ENCODE data around the gene PLAAT5.

PLAAT5 gene

GRCh38 chr11:63504054-63504453 lies 13.1 kb upstream of the PLAAT5 start:
- Histone ChIP-seq H3K4me1 (peaks cover 0 to 10% (median 5%) of the 10 kb centered on the region in 4 donors), H3K36me3 (no peaks in the 10 kb centered on the region), H3K9me3 (peaks cover 0 to 15% (median 6%) of the 10 kb centered on the region in 3 donors), H3K4me3 (no peak overlapping the region), H3K27ac (no peak overlapping the region), H3K27me3 (no peaks in the 10 kb centered on the region)
- intact Hi-C loops (cut with DNase I; ENCODE audit: low total_unique reads): no loop called here
- no peak for TF ChIP-seq CTCF (IDR thresholded peaks at IDR 0.05)
- DNase-seq: no peak

GRCh38 chr11:63503492-63503891 lies 12.5 kb upstream of the PLAAT5 start:
- Histone ChIP-seq H3K36me3 (no peaks in the 10 kb centered on the region), H3K4me3 (no peak overlapping the region), H3K27ac (no peak overlapping the region)

GRCh38 chr11:63502252-63502820 lies 11.4 kb upstream of the PLAAT5 start:
- H3K4me3 ChIP-seq: no peak overlapping the region
- H3K36me3 ChIP-seq: no peaks in the 10 kb centered on the region
- intact Hi-C loops (cut with DNase I; ENCODE audit: low total_unique reads): no loop called here
- peaks cover 0 to 10% (median 5%) of the 10 kb centered on the region in 4 donors for H3K4me1 ChIP-seq
- H3K27me3 ChIP-seq: no peaks in the 10 kb centered on the region
- no peak for DNase-seq
- TF ChIP-seq CTCF (IDR thresholded peaks at IDR 0.05): no peak
- no peak overlapping the region for H3K27ac ChIP-seq
- peaks cover 0 to 15% (median 6%) of the 10 kb centered on the region in 3 donors for H3K9me3 ChIP-seq

More at GRCh38 chr11:63503492-63503891, 12.5 kb upstream of the PLAAT5 start:
- TF ChIP-seq CTCF (IDR thresholded peaks at IDR 0.05): no peak
- H3K4me1 ChIP-seq: peaks cover 0 to 10% (median 5%) of the 10 kb centered on the region in 4 donors
- H3K27me3 ChIP-seq: no peaks in the 10 kb centered on the region
- no peak for DNase-seq
- H3K9me3 ChIP-seq: peaks cover 0 to 15% (median 6%) of the 10 kb centered on the region in 3 donors
- intact Hi-C loops (cut with DNase I; ENCODE audit: low total_unique reads): no loop called here

GRCh38 chr11:63501236-63501635 lies 10.3 kb upstream of the PLAAT5 start:
- Histone ChIP-seq H3K4me3 (no peak overlapping the region), H3K27ac (no peak overlapping the region), H3K9me3 (peaks cover 0 to 15% (median 6%) of the 10 kb centered on the region in 3 donors), H3K36me3 (no peaks in the 10 kb centered on the region), H3K4me1 (peaks cover 0 to 10% (median 5%) of the 10 kb centered on the region in 4 donors), H3K27me3 (no peaks in the 10 kb centered on the region)
- TF ChIP-seq CTCF (IDR thresholded peaks at IDR 0.05): no peak
- no peak for DNase-seq
- intact Hi-C loops (cut with DNase I; ENCODE audit: low total_unique reads): no loop called here

GRCh38 chr11:63499874-63500273 lies 8.9 kb upstream of the PLAAT5 start:
- Histone ChIP-seq H3K9me3 (peaks cover 0 to 15% (median 6%) of the 10 kb centered on the region in 3 donors), H3K27ac (no peak overlapping the region), H3K27me3 (no peaks in the 10 kb centered on the region), H3K36me3 (no peaks in the 10 kb centered on the region), H3K4me1 (peaks cover 0 to 3% (median 2%) of the 10 kb centered on the region in 4 donors), H3K4me3 (no peak overlapping the region)
- no peak for TF ChIP-seq CTCF (IDR thresholded peaks at IDR 0.05)
- DNase-seq: no peak
- intact Hi-C loops (cut with DNase I; ENCODE audit: low total_unique reads): no loop called here

Measured in tibial artery (tissue), 4 donors.